NCI-H2227 (cell line): Measurements from ENCODE around the gene PRR7.

Experiments used
- DNase-seq: peaks from one replicate; lab custom pipeline; 2025; ENCODE audit not compliant: unreplicated experiment; lab: John Stamatoyannopoulos, UW

Gene PRR7

GRCh38 chr5:177466861-177467260, 20.2 kb downstream of the PRR7 start:
- no peak for DNase-seq

GRCh38 chr5:177467436-177467835, 20.8 kb downstream of the PRR7 start:
- DNase-seq = no peak

- no peak for DNase-seq
Measured at GRCh38 chr5:177468329-177468684, 21.7 kb downstream of the PRR7 start.

- peak; percentile 89 for DNase-seq
Measured at GRCh38 chr5:177468685-177469628, 22.3 kb downstream of the PRR7 start.

GRCh38 chr5:177469750-177470525, 23.3 kb downstream of the PRR7 start:
- DNase-seq = no peak

GRCh38 chr5:177470759-177471536, 24.3 kb downstream of the PRR7 start:
- DNase-seq = no peak

- no peak for DNase-seq
Measured at GRCh38 chr5:177471610-177472356, 25.2 kb downstream of the PRR7 start.

GRCh38 chr5:177472460-177473442, 26.1 kb downstream of the PRR7 start:
- DNase-seq = peak; percentile 76

GRCh38 chr5:177473443-177474001, 26.9 kb downstream of the PRR7 start, which contains the start of gene DBN1:
Gene DBN1 (minus strand): TSS chr5:177473634. CDS start chr5:177473521, 113 bp downstream.
- DNase-seq = peak; percentile 75

- DNase-seq = no peak
Measured at GRCh38 chr5:177474002-177474476, 27.4 kb downstream of the PRR7 start.

GRCh38 chr5:177474846-177475562, 28.4 kb downstream of the PRR7 start:
- DNase-seq = no peak

GRCh38 chr5:177475563-177476427, 29.2 kb downstream of the PRR7 start:
- no peak for DNase-seq

- DNase-seq = no peak
Measured at GRCh38 chr5:177476531-177477233, 30.1 kb downstream of the PRR7 start.

- DNase-seq = no peak
Measured at GRCh38 chr5:177477701-177478477, 31.3 kb downstream of the PRR7 start.

GRCh38 chr5:177478711-177479646, 32.4 kb downstream of the PRR7 start:
- DNase-seq = no peak
